ENCODE data around the gene MRTFB.

Gene MRTFB

GRCh38 chr16:14240219-14240843, 169.2 kb downstream of the MRTFB start:
- Histone ChIP-seq H3K9me3 (ENCODE audit: control insufficient read depth, low read length) (no peaks in the 10 kb centered on the region), H3K4me3 (ENCODE audit: extremely low read depth, insufficient read depth, low read length, poor library complexity, severe bottlenecking) (no peak overlapping the region), H3K36me3 (ENCODE audit: control insufficient read depth, insufficient read depth, low read length) (peaks cover 61% of the 10 kb centered on the region), H3K4me1 (ENCODE audit: control insufficient read depth, insufficient read depth, low read length, poor library complexity, severe bottlenecking) (peaks cover 7% of the 10 kb centered on the region), H3K27ac (ENCODE audit: low read depth, low read length, severe bottlenecking) (no peak overlapping the region)
- WGBS, 2 experiments (ENCODE audit: insufficient coverage in 2 of 2): 86 to 97% methylated on average over 3 to 5 of the region's 10 CpGs

- Histone ChIP-seq H3K4me1 (ENCODE audit: control insufficient read depth, insufficient read depth, low read length, poor library complexity, severe bottlenecking) (peaks cover 7% of the 10 kb centered on the region), H3K4me3 (ENCODE audit: extremely low read depth, insufficient read depth, low read length, poor library complexity, severe bottlenecking) (no peak overlapping the region), H3K9me3 (ENCODE audit: control insufficient read depth, low read length) (no peaks in the 10 kb centered on the region), H3K36me3 (ENCODE audit: control insufficient read depth, insufficient read depth, low read length) (peaks cover 65% of the 10 kb centered on the region), H3K27ac (ENCODE audit: low read depth, low read length, severe bottlenecking) (no peak overlapping the region)
- 89 to 97% methylated on average over 3 to 5 of the region's 7 CpGs for WGBS, 2 experiments (ENCODE audit: insufficient coverage in 2 of 2)
These were observed 169.8 kb downstream of the MRTFB start for GRCh38 chr16:14240964-14241363.

GRCh38 chr16:14241631-14242030, 170.5 kb downstream of the MRTFB start:
- 100% methylated on average over 1 of the region's 3 CpGs; no CpG with 5 or more reads in 1 of the 2 experiments for WGBS, 2 experiments (ENCODE audit: insufficient coverage in 2 of 2)
- Histone ChIP-seq H3K4me3 (ENCODE audit: extremely low read depth, insufficient read depth, low read length, poor library complexity, severe bottlenecking) (no peak overlapping the region), H3K9me3 (ENCODE audit: control insufficient read depth, low read length) (no peaks in the 10 kb centered on the region), H3K4me1 (ENCODE audit: control insufficient read depth, insufficient read depth, low read length, poor library complexity, severe bottlenecking) (peaks cover 7% of the 10 kb centered on the region), H3K27ac (ENCODE audit: low read depth, low read length, severe bottlenecking) (no peak overlapping the region), H3K36me3 (ENCODE audit: control insufficient read depth, insufficient read depth, low read length) (peaks cover 72% of the 10 kb centered on the region)

- Histone ChIP-seq H3K9me3 (ENCODE audit: control insufficient read depth, low read length) (no peaks in the 10 kb centered on the region), H3K27ac (ENCODE audit: low read depth, low read length, severe bottlenecking) (no peak overlapping the region), H3K4me1 (ENCODE audit: control insufficient read depth, insufficient read depth, low read length, poor library complexity, severe bottlenecking) (no peaks in the 10 kb centered on the region), H3K4me3 (ENCODE audit: extremely low read depth, insufficient read depth, low read length, poor library complexity, severe bottlenecking) (no peak overlapping the region), H3K36me3 (ENCODE audit: control insufficient read depth, insufficient read depth, low read length) (peaks cover 82% of the 10 kb centered on the region)
- whole genome bisulfite sequencing, 2 experiments (ENCODE audit: insufficient coverage in 2 of 2): 67% methylated on average over 1 of the region's 3 CpGs; no CpG with 5 or more reads in 1 of the 2 experiments
These were observed 171.7 kb downstream of the MRTFB start for GRCh38 chr16:14242769-14243168.

GRCh38 chr16:14244196-14245010, 173.3 kb downstream of the MRTFB start:
- Histone ChIP-seq H3K4me3 (ENCODE audit: extremely low read depth, insufficient read depth, low read length, poor library complexity, severe bottlenecking) (no peak overlapping the region), H3K27ac (ENCODE audit: low read depth, low read length, severe bottlenecking) (no peak overlapping the region), H3K4me1 (ENCODE audit: control insufficient read depth, insufficient read depth, low read length, poor library complexity, severe bottlenecking) (no peaks in the 10 kb centered on the region), H3K36me3 (ENCODE audit: control insufficient read depth, insufficient read depth, low read length) (peaks cover 84% of the 10 kb centered on the region), H3K9me3 (ENCODE audit: control insufficient read depth, low read length) (no peaks in the 10 kb centered on the region)
- 100% methylated on average over 1 of the region's 4 CpGs; no CpG with 5 or more reads in 1 of the 2 experiments for WGBS, 2 experiments (ENCODE audit: insufficient coverage in 2 of 2)

GRCh38 chr16:14248791-14249190, 177.7 kb downstream of the MRTFB start:
- Histone ChIP-seq H3K27ac (ENCODE audit: low read depth, low read length, severe bottlenecking) (no peak overlapping the region), H3K4me3 (ENCODE audit: extremely low read depth, insufficient read depth, low read length, poor library complexity, severe bottlenecking) (no peak overlapping the region), H3K9me3 (ENCODE audit: control insufficient read depth, low read length) (no peaks in the 10 kb centered on the region), H3K4me1 (ENCODE audit: control insufficient read depth, insufficient read depth, low read length, poor library complexity, severe bottlenecking) (no peaks in the 10 kb centered on the region), H3K36me3 (ENCODE audit: control insufficient read depth, insufficient read depth, low read length) (peaks cover 93% of the 10 kb centered on the region)
- WGBS, 2 experiments (ENCODE audit: insufficient coverage in 2 of 2): 82 to 90% methylated on average over 4 to 5 of the region's 5 CpGs

- H3K9me3 ChIP-seq (ENCODE audit: control insufficient read depth, low read length): no peaks in the 10 kb centered on the region
- peaks cover 94% of the 10 kb centered on the region for H3K36me3 ChIP-seq (ENCODE audit: control insufficient read depth, insufficient read depth, low read length)
- no peak overlapping the region for H3K4me3 ChIP-seq (ENCODE audit: extremely low read depth, insufficient read depth, low read length, poor library complexity, severe bottlenecking)
- H3K4me1 ChIP-seq (ENCODE audit: control insufficient read depth, insufficient read depth, low read length, poor library complexity, severe bottlenecking): no peaks in the 10 kb centered on the region
- WGBS, 2 experiments (ENCODE audit: insufficient coverage in 2 of 2): 11 to 100% methylated on average over 2 of the region's 7 CpGs
- H3K27ac ChIP-seq (ENCODE audit: low read depth, low read length, severe bottlenecking): no peak overlapping the region
These were observed 178.3 kb downstream of the MRTFB start for GRCh38 chr16:14249291-14250032.

- Histone ChIP-seq H3K27ac (ENCODE audit: low read depth, low read length, severe bottlenecking) (no peak overlapping the region), H3K4me1 (ENCODE audit: control insufficient read depth, insufficient read depth, low read length, poor library complexity, severe bottlenecking) (no peaks in the 10 kb centered on the region), H3K4me3 (ENCODE audit: extremely low read depth, insufficient read depth, low read length, poor library complexity, severe bottlenecking) (no peak overlapping the region), H3K36me3 (ENCODE audit: control insufficient read depth, insufficient read depth, low read length) (peaks cover 90% of the 10 kb centered on the region), H3K9me3 (ENCODE audit: control insufficient read depth, low read length) (no peaks in the 10 kb centered on the region)
- WGBS, 2 experiments (ENCODE audit: insufficient coverage in 2 of 2): 80% methylated on average over 2 of the region's 2 CpGs; no CpG with 5 or more reads in 1 of the 2 experiments
These were observed 180.3 kb downstream of the MRTFB start for GRCh38 chr16:14251419-14251818.

- Histone ChIP-seq H3K4me1 (ENCODE audit: control insufficient read depth, insufficient read depth, low read length, poor library complexity, severe bottlenecking) (no peaks in the 10 kb centered on the region), H3K9me3 (ENCODE audit: control insufficient read depth, low read length) (no peaks in the 10 kb centered on the region), H3K4me3 (ENCODE audit: extremely low read depth, insufficient read depth, low read length, poor library complexity, severe bottlenecking) (no peak overlapping the region), H3K27ac (ENCODE audit: low read depth, low read length, severe bottlenecking) (no peak overlapping the region), H3K36me3 (ENCODE audit: control insufficient read depth, insufficient read depth, low read length) (peaks cover 90% of the 10 kb centered on the region)
These were observed 181.7 kb downstream of the MRTFB start for GRCh38 chr16:14252860-14253259.

GRCh38 chr16:14263011-14263410, 191.9 kb downstream of the MRTFB start:
- H3K9me3 ChIP-seq (ENCODE audit: control insufficient read depth, low read length): no peaks in the 10 kb centered on the region
- 80 to 100% methylated on average over 1 to 4 of the region's 5 CpGs for WGBS, 2 experiments (ENCODE audit: insufficient coverage in 2 of 2)
- H3K4me3 ChIP-seq (ENCODE audit: extremely low read depth, insufficient read depth, low read length, poor library complexity, severe bottlenecking): no peak overlapping the region
- no peak overlapping the region for H3K27ac ChIP-seq (ENCODE audit: low read depth, low read length, severe bottlenecking)
- no peaks in the 10 kb centered on the region for H3K4me1 ChIP-seq (ENCODE audit: control insufficient read depth, insufficient read depth, low read length, poor library complexity, severe bottlenecking)
- H3K36me3 ChIP-seq (ENCODE audit: control insufficient read depth, insufficient read depth, low read length): peaks cover 80% of the 10 kb centered on the region

All from mesodermal cell (in vitro differentiated cells).